DMS153 treated with DMSO at 0.1 percent for 48 hours (cell line): ENCODE results near the gene PWWP2B.
"Not testable (repeated sequence)": the region's sequence is repeated elsewhere in the genome, so short reads cannot be mapped to it uniquely, and the experiment has no call there.

Experiments used
- DNase-seq: peaks from one replicate; lab custom pipeline; 2025; ENCODE audit not compliant: unreplicated experiment; lab: John Stamatoyannopoulos, UW

PWWP2B gene

GRCh38 chr10:132397036-132397541, at the start of gene PWWP2B:
Gene PWWP2B, plus strand, starts transcription at chr10:132397200. Its CDS starts 27 bp downstream, at chr10:132397227.
- DNase-seq, result no peak

GRCh38 chr10:132347211-132347930, 49.6 kb upstream of the PWWP2B start:
- DNase-seq, result no peak

- no peak for DNase-seq
Observed at GRCh38 chr10:132347931-132348267, 49.1 kb upstream of the PWWP2B start.

GRCh38 chr10:132349766-132350165, 47.2 kb upstream of the PWWP2B start:
- no peak for DNase-seq

GRCh38 chr10:132350391-132350790, 46.6 kb upstream of the PWWP2B start:
- DNase-seq, result no peak

GRCh38 chr10:132350946-132351345, 46.1 kb upstream of the PWWP2B start:
- DNase-seq, result no peak

- DNase-seq, result no peak
Observed at GRCh38 chr10:132351611-132352010, 45.4 kb upstream of the PWWP2B start.

- not testable (repeated sequence) for DNase-seq
Observed at GRCh38 chr10:132352462-132353308, 44.3 kb upstream of the PWWP2B start.

GRCh38 chr10:132353456-132354355, 43.3 kb upstream of the PWWP2B start:
- no peak for DNase-seq

- no peak for DNase-seq
Observed at GRCh38 chr10:132354356-132355094, 42.5 kb upstream of the PWWP2B start.

- DNase-seq, result no peak
Observed at GRCh38 chr10:132355297-132355696, 41.7 kb upstream of the PWWP2B start.

GRCh38 chr10:132355754-132356153, 41.2 kb upstream of the PWWP2B start:
- no peak for DNase-seq

GRCh38 chr10:132356621-132357195, 40.3 kb upstream of the PWWP2B start:
- no peak for DNase-seq

- no peak for DNase-seq
Observed at GRCh38 chr10:132357286-132358058, 39.5 kb upstream of the PWWP2B start.

GRCh38 chr10:132359305-132360040, 37.5 kb upstream of the PWWP2B start:
- no peak for DNase-seq

- DNase-seq, result no peak
Observed at GRCh38 chr10:132360766-132361447, 36.1 kb upstream of the PWWP2B start.

GRCh38 chr10:132361581-132362101, 35.4 kb upstream of the PWWP2B start:
- no peak for DNase-seq

GRCh38 chr10:132362151-132362611, 34.8 kb upstream of the PWWP2B start:
- DNase-seq, result no peak
